Lower lobe of right lung (tissue), 2 donors: Measurements from ENCODE around the gene SLC16A8. TPM values are rescaled to one million over a fixed set of nuclear protein-coding genes. Genes with fewer than 3 reads are reported as not detected.
A peak's percentile ranks its signal among the peaks of the same experiment; 100 is the strongest.

ENCODE experiments used
- ATAC-seq, 2 donors: fragments of 200-7000 bp; cut with Tn5 transposase; one replicate each; pipeline ENCODE4 v1.9.1; 2020 to 2022; ENCODE audit warnings: mild to moderate bottlenecking in 2 of 2, moderate library complexity in 2 of 2
- DNase-seq: peaks from one replicate; pipeline ENCODE4 v3.0.0-alpha.2; 2020
- H3K27ac ChIP-seq: fragments of 200-600 bp; one replicate; pipeline ENCODE4 v1.8.0; 2022
- H3K27me3 ChIP-seq: fragments of 200-600 bp; one replicate; pipeline ENCODE4 v1.8.0; 2022; ENCODE audit warnings: low read depth
- H3K36me3 ChIP-seq: fragments of 200-600 bp; one replicate; pipeline ENCODE4 v1.8.0; 2022; ENCODE audit warnings: mild to moderate bottlenecking
- H3K4me1 ChIP-seq: fragments of 200-600 bp; one replicate; pipeline ENCODE4 v1.8.0; 2022
- H3K4me3 ChIP-seq: fragments of 200-600 bp; one replicate; pipeline ENCODE4 v1.8.0; 2022; ENCODE audit warnings: mild to moderate bottlenecking
- H3K9me3 ChIP-seq: fragments of 200-600 bp; one replicate; pipeline ENCODE4 v1.8.0; 2022
- CTCF ChIP-seq: fragments of 200-600 bp; IDR thresholded peaks from one replicate; pipeline ENCODE4 v1.8.0; 2022; ENCODE audit warnings: antibody characterized with exemption, mild to moderate bottlenecking
- intact Hi-C: fragments of 100-400 bp; cut with DNase I; formaldehyde crosslinking; loops from one replicate; pipeline ENCODE4 v1.11.0; 2022
- total RNA-seq: library from RNA; stranded (reverse); fragmentation: NEBNext Ultra II Directional; extraction: Animal tissue kit (Norgen Biotek cat#: 25700); gene quantifications from one replicate; pipeline ENCODE4 v1.2.1, GENCODE V29; 2021
- donor health status: DM: no; HTN: yes; CAD: no; lungs with severe emphysema.

SLC16A8 gene
- total RNA-seq, 1 donor from 2014 or later = 0.24 TPM

GRCh38 chr22:38110008-38110862 is 26.3 kb upstream of the SLC16A8 start, which contains the start of gene BAIAP2L2:
Gene BAIAP2L2, minus strand, starts transcription at chr22:38110684. Its CDS starts 159 bp downstream, at chr22:38110525.
- no peaks in the 10 kb centered on the region for H3K9me3 ChIP-seq
- ATAC-seq (no peak), DNase-seq (no peak)
- no peak within 1 kb of the TSS for H3K4me3 ChIP-seq
- TF ChIP-seq CTCF = no peak
- no peak within 1 kb of the TSS for H3K27ac ChIP-seq
- H3K4me1 ChIP-seq = peaks cover 9% of the 10 kb centered on the region
- intact Hi-C loops = no loop called here
- H3K36me3 ChIP-seq = peaks cover 3% of the 10 kb centered on the region
- H3K27me3 ChIP-seq = no peaks in the 10 kb centered on the region

- ATAC-seq (no peak), DNase-seq (peak; percentile 44)
- no peak for TF ChIP-seq CTCF
- Histone ChIP-seq H3K36me3 (no peaks in the 10 kb centered on the region), H3K4me1 (peaks cover 3% of the 10 kb centered on the region), H3K9me3 (no peaks in the 10 kb centered on the region), H3K27me3 (no peaks in the 10 kb centered on the region), H3K27ac (no peak overlapping the region), H3K4me3 (no peak overlapping the region)
- intact Hi-C loops = no loop called here
These were observed 25.5 kb upstream of the SLC16A8 start for GRCh38 chr22:38109371-38110001.

GRCh38 chr22:38108561-38109319 is 24.8 kb upstream of the SLC16A8 start:
- no peak for TF ChIP-seq CTCF

GRCh38 chr22:38107692-38108515 is 23.9 kb upstream of the SLC16A8 start:
- H3K4me1 ChIP-seq = no peaks in the 10 kb centered on the region
- no peak for TF ChIP-seq CTCF
- H3K27ac ChIP-seq = no peak overlapping the region
- DNase-seq (peak; percentile 30), ATAC-seq (no peak)
- H3K27me3 ChIP-seq = no peaks in the 10 kb centered on the region
- no peak overlapping the region for H3K4me3 ChIP-seq
- intact Hi-C loops = no loop called here
- H3K36me3 ChIP-seq = no peaks in the 10 kb centered on the region
- no peaks in the 10 kb centered on the region for H3K9me3 ChIP-seq

More at GRCh38 chr22:38108561-38109319, 24.8 kb upstream of the SLC16A8 start:
- ATAC-seq = peak in 1 of 2 donors; percentile 3
- Histone ChIP-seq H3K9me3 (no peaks in the 10 kb centered on the region), H3K27me3 (no peaks in the 10 kb centered on the region), H3K4me3 (no peak overlapping the region), H3K4me1 (no peaks in the 10 kb centered on the region), H3K36me3 (no peaks in the 10 kb centered on the region), H3K27ac (no peak overlapping the region)
- intact Hi-C loops = no loop called here
- peak; percentile 43 for DNase-seq
